HepG2 (cell line): ENCODE data around the gene RTEL1. TPM values are rescaled to one million over a fixed set of nuclear protein-coding genes. Genes with fewer than 3 reads are reported as not detected.

Experiments
- AGO1 ChIP-seq: fragments of 200-400 bp; formaldehyde crosslinking; IDR thresholded peaks from 2 replicates; pipeline ENCODE4 v1.6.1; 2017; ENCODE audit warnings: mild to moderate bottlenecking, low read depth, low read length, moderate library complexity; ENCODE audit not compliant: poor library complexity, severe bottlenecking
- ASH2L ChIP-seq: fragments of 300-600, 200-600 bp; sonication (generic); IDR thresholded peaks from 2 replicates; pipeline ENCODE4 v1.7.0; 2017; ENCODE audit warnings: low read depth, mild to moderate bottlenecking, moderate library complexity, mixed read lengths, low read length; ENCODE audit not compliant: insufficient read length
- ATF7-NPFF ChIP-seq: sonication (generic); formaldehyde crosslinking; IDR thresholded peaks from 2 replicates; pipeline ENCODE4 v1.8.1; 2023; ENCODE audit warnings: mild to moderate bottlenecking, low read depth, missing genetic modification reagents, moderate library complexity
- BCL3 ChIP-seq: sonication (generic); formaldehyde crosslinking; IDR thresholded peaks from 2 replicates; pipeline ENCODE4 v1.5.1; 2020; ENCODE audit warnings: mild to moderate bottlenecking, missing genetic modification reagents, moderate library complexity
- GPBP1L1 ChIP-seq: sonication (generic); formaldehyde crosslinking; IDR thresholded peaks from 2 replicates; pipeline ENCODE4 v1.5.0; 2020; ENCODE audit warnings: mild to moderate bottlenecking, missing genetic modification reagents
- IRF2 ChIP-seq: IDR thresholded peaks from 2 replicates; pipeline ENCODE4 v1.6.1; 2018; ENCODE audit warnings: missing genetic modification reagents, missing compliant biosample characterization
- JDP2 ChIP-seq: sonication (generic); formaldehyde crosslinking; IDR thresholded peaks from 2 replicates; pipeline ENCODE4 v1.8.1; 2022; ENCODE audit warnings: missing genetic modification reagents, borderline replicate concordance
- LRRFIP1 ChIP-seq: sonication (generic); formaldehyde crosslinking; conservative IDR thresholded peaks from 2 replicates; pipeline ENCODE4 v1.4.0; 2020; ENCODE audit warnings: missing genetic modification reagents
- NCOA1 ChIP-seq: sonication (generic); formaldehyde crosslinking; IDR thresholded peaks from 2 replicates; pipeline ENCODE4 v1.9.0; 2021; ENCODE audit warnings: missing genetic modification reagents
- NCOA2 ChIP-seq: sonication (generic); formaldehyde crosslinking; IDR thresholded peaks from 2 replicates; pipeline ENCODE4 v1.8.0; 2022; ENCODE audit warnings: inconsistent platforms
- NRL ChIP-seq: sonication (generic); formaldehyde crosslinking; IDR thresholded peaks from 2 replicates; pipeline ENCODE4 v1.5.0; 2020; ENCODE audit warnings: missing genetic modification reagents, mild to moderate bottlenecking, moderate library complexity, borderline replicate concordance
- SALL2 ChIP-seq: sonication (generic); formaldehyde crosslinking; IDR thresholded peaks from 2 replicates; pipeline ENCODE4 v1.8.1; 2023; ENCODE audit warnings: mild to moderate bottlenecking, missing genetic modification reagents, inconsistent platforms
- SOX6 ChIP-seq, 2 experiments: fragments of 450-650 bp in 1 of 2; sonication (generic) in 1 of 2; formaldehyde crosslinking in 1 of 2; IDR thresholded peaks; 2 replicates each; pipeline versions ENCODE4 v1.4.0 to v1.6.1; 2017 to 2020; ENCODE audit warnings: antibody characterized with exemption in 1 of 2, mild to moderate bottlenecking in 1 of 2, missing genetic modification reagents in 1 of 2
- TCF7L2 ChIP-seq: IDR thresholded peaks from 2 replicates; pipeline ENCODE4 v1.6.1; 2011; ENCODE audit warnings: mild to moderate bottlenecking, low read depth, low read length, moderate library complexity
- TEAD2 ChIP-seq: sonication (generic); formaldehyde crosslinking; IDR thresholded peaks from 2 replicates; pipeline ENCODE4 v1.9.0; 2021; ENCODE audit warnings: missing genetic modification reagents
- ZBTB44 ChIP-seq: sonication (generic); formaldehyde crosslinking; IDR thresholded peaks from 2 replicates; pipeline ENCODE4 v1.4.0; 2020; ENCODE audit warnings: missing genetic modification reagents
- ZNF17 ChIP-seq: sonication (generic); formaldehyde crosslinking; IDR thresholded peaks from 2 replicates; pipeline ENCODE4 v1.5.0; 2020; ENCODE audit warnings: mild to moderate bottlenecking, missing genetic modification reagents
- ZNF292 ChIP-seq: sonication (generic); formaldehyde crosslinking; IDR thresholded peaks from 2 replicates; pipeline ENCODE4 v1.8.1; 2022; ENCODE audit warnings: mild to moderate bottlenecking, low read depth, missing genetic modification reagents, borderline replicate concordance
- ZNF354B ChIP-seq: sonication (generic); formaldehyde crosslinking; IDR thresholded peaks from 2 replicates; pipeline ENCODE4 v1.8.0; 2022; ENCODE audit warnings: mild to moderate bottlenecking, missing genetic modification reagents
- ZNF441 ChIP-seq: sonication (generic); formaldehyde crosslinking; IDR thresholded peaks from 2 replicates; pipeline ENCODE4 v1.7.0; 2021; ENCODE audit warnings: missing genetic modification reagents, borderline replicate concordance
- ZNF530 ChIP-seq: sonication (generic); formaldehyde crosslinking; IDR thresholded peaks from 2 replicates; pipeline ENCODE4 v1.5.0; 2020; ENCODE audit warnings: low read depth, mild to moderate bottlenecking, missing genetic modification reagents
- ZSCAN20 ChIP-seq: sonication (generic); formaldehyde crosslinking; IDR thresholded peaks from 2 replicates; pipeline ENCODE4 v1.4.0; 2020; ENCODE audit warnings: missing genetic modification reagents, mild to moderate bottlenecking, borderline replicate concordance
- ZSCAN29 ChIP-seq: sonication (generic); formaldehyde crosslinking; conservative IDR thresholded peaks from 2 replicates; pipeline ENCODE4 v1.4.0; 2020; ENCODE audit warnings: mild to moderate bottlenecking, missing genetic modification reagents
- polyA plus RNA-seq, 8 experiments: library from polyadenylated mRNA; depleted of rRNA in 3 of 8; stranded (reverse) in 7 of 8; unstranded in 1 of 8; fragments of >200 nt; fragmentation: Illumina TruSeq in 4 of 8; extraction: Trizol in 4 of 8; gene quantifications; 2 replicates each; pipeline versions ENCODE4 v1.2.1 to v1.2.3, GENCODE V29; 2011 to 2016; ENCODE audit warnings: low read depth in 4 of 8, missing spikeins in 1 of 8, mixed read lengths in 1 of 8; ENCODE audit not compliant: insufficient read depth in 1 of 8
- total RNA-seq, 5 experiments: library from RNA; depleted of rRNA; stranded (reverse); fragments of >200 nt; fragmentation: Illumina TruSeq; extraction: Trizol; gene quantifications; 2 replicates each; pipeline ENCODE4 v1.2.3, GENCODE V29; 2016; ENCODE audit warnings: low read depth in 1 of 5

Gene RTEL1
- total and polyA plus RNA-seq, 2 of the 13 experiments (the other 11 are each of a cell fraction or from before 2014, with no cell fraction given) = 21.8 to 36.4 TPM

DNA sequence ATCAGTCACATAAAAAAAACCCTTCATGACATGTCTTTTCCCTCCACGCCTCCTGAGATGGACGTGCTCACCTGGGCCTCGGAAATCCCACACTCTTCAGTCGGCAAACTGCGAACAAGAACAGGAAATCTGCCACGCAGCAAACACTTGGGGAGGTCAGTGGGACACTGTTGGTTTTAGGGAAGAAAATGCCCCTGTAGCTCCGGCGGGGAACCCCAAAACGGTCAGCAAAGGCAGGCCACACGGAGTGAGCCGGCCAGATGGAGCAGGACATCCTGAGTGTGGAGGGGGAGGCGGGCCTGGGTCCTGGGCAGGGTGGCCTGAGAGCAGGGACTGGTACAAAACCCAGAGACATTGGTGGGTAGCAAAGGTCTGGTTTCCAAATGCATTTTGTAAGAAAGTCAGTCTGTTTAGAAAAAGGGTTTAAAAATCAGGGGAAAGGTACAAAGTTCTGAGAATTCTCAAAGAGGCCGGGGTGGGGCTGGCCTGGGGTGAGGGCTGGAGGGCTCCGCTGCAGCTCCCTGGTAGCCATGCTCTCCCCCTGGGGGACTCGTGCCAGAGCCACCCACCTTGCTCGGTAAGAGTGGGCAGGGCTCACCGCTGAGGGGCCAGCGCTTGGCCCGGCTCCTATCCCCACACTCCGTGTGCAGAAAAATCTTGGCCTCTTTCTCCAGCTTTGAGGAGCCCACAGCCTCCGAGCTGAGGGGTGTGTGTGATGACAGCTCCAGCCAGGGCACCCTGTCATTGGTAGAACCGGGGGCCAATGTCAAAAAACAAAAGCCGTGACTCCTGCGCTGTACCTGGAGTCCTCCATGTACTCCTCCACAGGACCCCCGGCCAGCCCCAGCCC is 86.7 kb downstream of the RTEL1 start (continued):
- TF ChIP-seq NCOA2 (CRISPR knock-in tag) (no peak), BCL3 (no peak), NCOA1 (CRISPR knock-in tag) (peak; percentile 78; the same call in 1 of the 2 replicates), ZNF441 (no peak), NRL (CRISPR knock-in tag) (no peak; the same call in 1 of the 2 replicates), ZSCAN20 (CRISPR knock-in tag) (no peak), ZNF354B (CRISPR knock-in tag) (no peak), SALL2 (CRISPR knock-in tag) (no peak), JDP2 (no peak), ZBTB44 (CRISPR knock-in tag) (no peak), ZNF292 (CRISPR knock-in tag) (no peak), ASH2L (no peak), TCF7L2 (no peak), ZNF530 (CRISPR knock-in tag) (no peak), ZNF17 (no peak), LRRFIP1 (CRISPR knock-in tag) (no peak), ATF7-NPFF (0 out of 2 replicates have a peak, but pooled peaks have one; percentile 40), TEAD2 (no peak), SOX6 (IDR thresholded peaks at IDR 0.05) (no peak), SOX6 (CRISPR knock-in tag; IDR thresholded peaks at IDR 0.05) (peak; percentile 12; the same call in 1 of the 2 replicates), GPBP1L1 (CRISPR knock-in tag) (no peak), IRF2 (no peak), ZSCAN29 (CRISPR knock-in tag) (no peak; the same call in 1 of the 2 replicates), AGO1 (peak; percentile 95)
